CD4-positive, alpha-beta T cell treated with Interleukin-4 for 4 hours (primary cell): ENCODE results near the gene ATP6V1G1.

ENCODE experiments used
- DNase-seq: peaks from one replicate; pipeline ENCODE4 v3.0.0-alpha.2; 2020

ATP6V1G1 gene

GRCh38 chr9:114613087-114613486 lies 25.5 kb downstream of the ATP6V1G1 start:
- no peak for DNase-seq

DNA sequence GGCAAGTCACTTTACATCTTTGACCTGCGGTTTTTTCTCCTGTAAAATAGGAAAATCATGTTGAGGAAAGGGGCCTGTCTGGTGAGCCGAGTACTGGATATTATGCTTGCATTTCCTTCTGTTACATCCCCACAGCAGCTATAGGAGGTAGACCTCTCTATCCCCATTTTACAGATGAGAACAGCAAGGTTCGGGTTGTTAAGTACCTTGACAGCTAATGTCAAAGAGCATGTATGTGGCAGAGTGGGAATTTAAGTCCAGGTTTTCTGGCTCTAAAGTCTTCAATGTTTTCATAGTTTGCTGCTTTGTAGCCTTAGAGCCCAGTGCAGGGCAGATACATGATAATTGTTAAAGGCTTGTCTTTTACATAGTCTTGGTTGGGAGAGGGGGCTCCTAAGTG lies 26.4 kb downstream of the ATP6V1G1 start:
- DNase-seq: no peak

GRCh38 chr9:114614373-114614772 lies 26.8 kb downstream of the ATP6V1G1 start:
- DNase-seq: no peak

GRCh38 chr9:114616684-114617520 lies 29.3 kb downstream of the ATP6V1G1 start:
- no peak for DNase-seq

- no peak for DNase-seq
These were observed 31.7 kb downstream of the ATP6V1G1 start for GRCh38 chr9:114619191-114619761.

- DNase-seq: no peak
These were observed 34.0 kb downstream of the ATP6V1G1 start for GRCh38 chr9:114621561-114621960.

- DNase-seq: no peak
These were observed 34.5 kb downstream of the ATP6V1G1 start for GRCh38 chr9:114621975-114622609.

- no peak for DNase-seq
These were observed 37.1 kb downstream of the ATP6V1G1 start for GRCh38 chr9:114624677-114625076.

- no peak for DNase-seq
These were observed 38.9 kb downstream of the ATP6V1G1 start for GRCh38 chr9:114626415-114627020.

DNA sequence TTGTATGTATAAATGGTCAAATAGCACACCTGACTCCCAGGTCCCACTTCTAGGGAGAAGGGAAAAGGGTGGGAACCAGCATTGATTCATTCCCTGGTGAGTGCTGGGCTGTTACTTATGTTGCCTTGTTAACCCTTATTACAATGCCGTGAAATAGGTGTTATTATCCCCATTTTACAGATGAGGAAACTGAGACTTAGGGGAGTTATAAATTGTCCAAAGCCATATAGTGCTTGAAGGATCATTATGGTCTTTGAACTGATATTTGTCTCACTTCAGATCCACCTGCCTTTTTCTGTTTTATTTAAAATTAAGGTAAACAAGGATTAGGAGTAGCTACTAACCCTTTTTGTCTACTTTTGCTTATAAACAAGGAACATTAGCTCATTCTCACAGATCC lies 40.0 kb downstream of the ATP6V1G1 start:
- DNase-seq: no peak

DNA sequence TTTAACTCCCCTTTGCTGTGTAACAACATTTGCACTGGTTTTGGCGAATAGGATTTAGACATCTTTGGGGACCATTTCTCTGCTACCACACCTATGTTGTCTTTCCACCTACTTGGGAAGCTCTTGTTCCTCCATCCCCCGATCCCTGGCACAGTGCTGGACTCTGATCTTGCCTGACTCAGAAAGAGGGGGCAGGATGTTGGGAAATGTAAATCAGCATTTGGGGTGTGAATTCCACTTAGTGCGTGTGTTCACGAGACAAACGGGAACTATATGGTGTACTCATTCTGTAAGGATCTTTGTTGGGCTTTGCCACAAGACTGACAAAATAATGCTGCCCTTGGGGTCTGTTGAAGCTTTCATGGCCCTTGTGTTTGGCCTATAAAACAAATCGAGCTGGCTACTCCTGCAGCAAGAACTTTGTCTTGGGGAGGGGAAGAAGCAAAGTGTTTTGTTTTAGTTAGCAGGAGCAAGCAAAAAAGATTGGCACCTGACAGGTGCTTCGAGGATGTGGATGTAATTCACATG lies 42.1 kb downstream of the ATP6V1G1 start:
- DNase-seq: no peak

DNA sequence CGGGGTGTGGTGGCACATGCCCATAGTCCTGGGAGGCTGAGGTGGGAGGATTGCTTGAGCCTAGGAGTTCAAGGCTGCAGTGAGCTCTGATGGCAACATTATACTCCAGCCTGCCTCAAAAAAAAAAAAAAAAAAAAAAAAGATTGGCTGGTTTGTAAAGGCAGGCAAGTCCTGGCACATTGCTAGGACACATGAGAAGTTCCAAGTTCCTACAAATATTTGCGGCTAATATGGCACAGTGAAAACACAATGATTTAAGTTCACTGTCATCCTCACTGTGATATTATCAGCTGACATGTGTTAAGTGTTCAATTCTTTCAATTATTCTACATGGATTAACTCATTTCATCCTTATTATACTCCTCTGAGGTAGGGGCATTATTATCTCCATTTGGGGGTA lies 43.6 kb downstream of the ATP6V1G1 start:
- no peak for DNase-seq

- DNase-seq: no peak
These were observed 46.0 kb downstream of the ATP6V1G1 start for GRCh38 chr9:114633438-114634089.

- DNase-seq: no peak
These were observed 46.8 kb downstream of the ATP6V1G1 start for GRCh38 chr9:114634387-114634786.

- no peak for DNase-seq
These were observed 50.8 kb downstream of the ATP6V1G1 start for GRCh38 chr9:114638404-114638803.

DNA sequence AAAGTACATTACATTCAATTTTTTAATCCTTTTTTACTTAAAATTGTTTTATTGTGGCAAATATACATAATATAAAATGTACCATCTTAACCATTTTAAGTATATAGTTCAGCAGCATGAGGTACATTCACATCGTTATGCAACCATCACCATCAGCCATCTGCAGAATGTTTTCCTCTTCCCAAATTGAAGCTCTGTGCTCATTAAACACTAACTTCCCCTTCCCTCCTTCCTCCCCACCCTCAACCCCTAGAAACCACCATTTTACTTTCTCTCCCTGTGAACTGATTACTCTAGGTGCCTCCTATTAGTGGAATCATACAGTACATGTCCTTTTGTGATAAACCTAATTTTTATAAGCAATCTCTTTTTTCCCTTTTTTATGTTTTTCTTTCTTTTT lies 54.4 kb downstream of the ATP6V1G1 start:
- no peak for DNase-seq

DNA sequence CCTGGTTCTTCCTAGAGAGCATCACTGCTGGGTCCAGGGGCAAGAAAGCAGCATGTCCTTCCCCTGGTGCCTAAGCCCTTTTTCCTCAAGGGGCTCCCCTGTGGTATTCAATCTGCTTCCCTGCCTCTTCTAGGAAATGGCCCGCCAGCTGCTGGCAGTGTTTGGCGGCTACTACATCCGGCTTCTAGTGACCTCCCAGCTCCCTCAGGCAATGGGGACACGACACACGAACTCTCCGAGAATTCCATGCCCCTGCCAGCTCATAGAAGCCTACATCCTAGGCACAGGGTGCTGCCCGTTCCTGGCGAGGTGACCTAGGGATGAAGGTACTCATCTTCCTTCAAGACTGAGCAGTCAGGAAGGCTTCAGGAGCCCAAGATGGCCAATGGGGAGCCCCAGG lies 55.4 kb downstream of the ATP6V1G1 start:
- no peak for DNase-seq

- no peak for DNase-seq
These were observed 56.3 kb downstream of the ATP6V1G1 start for GRCh38 chr9:114643896-114644295.
